NCI-H526 (cell line): Measurements from ENCODE around the gene LPAR1.
"Not testable (repeated sequence)": the region's sequence is repeated elsewhere in the genome, so short reads cannot be mapped to it uniquely, and the experiment has no call there.

Experiments used
- DNase-seq, 2 experiments: peaks; one replicate each; lab custom pipeline; 2025; lab: John Stamatoyannopoulos, UW

LPAR1 gene

DNA sequence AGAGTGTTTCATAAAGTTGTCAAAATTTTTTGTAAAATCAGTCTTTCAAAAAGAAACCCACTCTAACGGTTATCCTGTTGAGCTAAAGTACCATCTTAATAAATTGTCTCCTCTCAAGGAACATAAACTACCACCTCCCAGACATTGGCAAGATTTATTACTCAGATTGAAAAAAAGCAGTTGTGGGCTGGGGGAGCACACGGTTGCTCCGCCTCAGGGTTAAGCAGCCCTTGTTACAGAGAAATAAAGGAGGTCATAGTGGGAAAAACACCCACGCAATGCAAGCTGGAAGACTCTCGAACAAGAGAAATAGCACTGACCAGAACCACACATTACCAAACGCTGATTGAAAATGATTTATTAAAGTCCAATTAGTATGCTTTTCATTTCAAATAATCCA, 165.3 kb downstream of the LPAR1 start:
- DNase-seq = no peak

- DNase-seq = no peak
These were observed 166.5 kb downstream of the LPAR1 start for GRCh38 chr9:110871736-110872135.

GRCh38 chr9:110869931-110870330, 168.3 kb downstream of the LPAR1 start:
- no peak for DNase-seq

GRCh38 chr9:110864011-110864410, 174.3 kb downstream of the LPAR1 start:
- no peak for DNase-seq

DNA sequence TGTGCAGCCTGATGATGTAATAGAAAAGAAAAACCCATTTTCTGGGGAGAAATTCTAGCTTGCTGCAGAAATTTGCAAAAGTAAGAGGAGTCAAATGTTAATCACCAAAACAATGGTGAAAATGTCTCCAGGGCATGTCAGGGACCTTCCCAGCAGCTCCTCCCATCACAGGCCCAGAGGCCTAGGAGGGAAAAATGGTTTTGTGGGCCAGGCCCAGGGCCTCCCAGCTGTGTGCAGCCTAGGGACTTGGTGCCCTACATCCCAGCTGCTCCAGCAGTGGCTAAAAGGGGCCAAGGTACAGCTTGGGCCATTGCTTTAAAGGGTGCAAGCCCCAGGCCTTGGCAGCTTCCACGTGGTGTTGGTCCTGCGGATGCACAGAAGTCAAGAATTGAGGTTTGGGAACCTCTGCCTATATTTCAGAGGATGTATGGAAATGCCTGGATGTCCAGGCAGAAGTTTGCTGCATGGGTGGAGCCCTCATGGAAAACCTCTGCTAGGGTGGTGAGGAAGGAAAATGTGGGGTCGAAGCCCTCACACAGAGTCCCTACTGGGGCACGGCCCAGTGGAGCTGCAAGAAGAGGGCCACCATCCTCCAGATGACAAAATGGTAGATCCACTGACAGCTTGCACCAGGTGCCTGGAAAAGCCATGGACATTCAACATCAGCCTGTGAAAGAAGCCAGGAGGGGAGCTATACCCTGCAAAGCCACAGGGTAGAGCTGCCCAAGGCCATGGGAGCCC, 176.7 kb downstream of the LPAR1 start:
- not testable (repeated sequence) for DNase-seq

- no peak for DNase-seq
These were observed 181.5 kb downstream of the LPAR1 start for GRCh38 chr9:110856772-110857171.

DNA sequence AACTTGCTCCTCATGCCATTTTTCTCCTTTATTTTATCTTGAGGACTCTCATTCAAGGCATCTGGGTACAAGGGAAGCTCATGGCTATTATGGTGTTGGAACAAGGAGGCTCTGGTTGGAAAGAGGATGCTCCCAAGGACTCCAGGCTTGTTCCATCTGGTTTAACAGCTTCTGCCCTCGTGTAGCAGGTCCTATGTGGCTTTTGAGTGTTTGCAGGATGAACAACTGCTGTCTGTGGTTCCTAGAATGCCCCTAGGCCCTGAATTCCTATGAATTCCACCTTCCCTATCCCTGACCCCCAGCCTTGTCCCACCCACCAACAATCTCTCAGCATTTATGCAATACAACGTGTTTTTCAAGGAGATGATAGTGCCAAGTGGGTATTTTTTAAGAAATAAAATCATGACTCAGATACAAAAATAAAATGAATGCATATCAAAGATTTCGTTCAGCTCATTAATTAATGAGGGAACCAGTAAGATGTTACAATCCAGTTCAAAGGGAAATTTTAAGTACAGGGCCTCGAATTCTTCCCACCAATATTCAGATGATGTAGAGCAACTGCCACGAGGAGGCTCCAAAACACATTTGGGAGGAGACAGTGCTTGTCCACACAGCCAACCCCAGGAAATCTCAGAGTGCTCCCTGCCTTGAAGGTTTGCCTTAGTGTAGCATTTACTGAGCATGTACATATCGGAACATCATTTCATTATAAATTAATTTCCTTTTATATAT, 187.7 kb downstream of the LPAR1 start:
- DNase-seq = no peak

DNA sequence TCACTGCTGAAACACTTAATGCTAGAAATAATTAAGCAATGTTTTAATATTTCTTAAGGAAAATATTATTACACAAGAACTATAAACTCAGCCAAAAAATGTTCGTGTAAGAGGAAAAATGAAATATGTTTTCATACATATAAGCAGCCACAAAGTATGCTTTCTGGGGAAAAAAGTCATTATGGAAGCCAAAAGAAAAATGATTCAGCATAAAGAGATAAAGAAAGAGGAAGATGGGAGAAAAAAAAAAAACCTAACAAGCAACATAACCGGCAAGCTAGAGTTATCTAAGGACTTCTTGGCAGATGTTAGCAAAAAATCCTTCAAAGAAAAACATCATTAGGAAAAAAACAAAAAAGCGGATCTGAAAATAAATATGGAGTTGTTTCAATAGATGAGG, 190.6 kb downstream of the LPAR1 start:
- no peak for DNase-seq

DNA sequence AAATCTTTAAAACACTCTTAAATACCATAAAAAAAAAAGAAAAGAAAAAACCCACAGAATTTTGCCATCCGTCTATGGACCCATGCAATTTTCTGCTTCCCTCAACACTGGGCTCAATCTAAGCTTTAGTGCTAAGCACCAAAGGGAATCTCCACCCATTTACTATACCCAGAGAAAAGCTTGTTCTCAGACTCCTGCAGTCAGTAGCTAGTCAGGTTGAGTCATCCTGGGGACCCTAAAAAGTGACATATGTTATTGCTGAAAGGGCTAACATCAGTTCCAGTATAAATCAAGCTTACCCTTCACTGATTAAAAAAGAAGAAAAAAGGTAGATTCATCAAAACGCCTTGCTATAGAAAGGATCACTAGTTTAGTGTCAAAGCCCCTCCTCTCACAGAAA, 192.1 kb downstream of the LPAR1 start:
- no peak for DNase-seq

DNA sequence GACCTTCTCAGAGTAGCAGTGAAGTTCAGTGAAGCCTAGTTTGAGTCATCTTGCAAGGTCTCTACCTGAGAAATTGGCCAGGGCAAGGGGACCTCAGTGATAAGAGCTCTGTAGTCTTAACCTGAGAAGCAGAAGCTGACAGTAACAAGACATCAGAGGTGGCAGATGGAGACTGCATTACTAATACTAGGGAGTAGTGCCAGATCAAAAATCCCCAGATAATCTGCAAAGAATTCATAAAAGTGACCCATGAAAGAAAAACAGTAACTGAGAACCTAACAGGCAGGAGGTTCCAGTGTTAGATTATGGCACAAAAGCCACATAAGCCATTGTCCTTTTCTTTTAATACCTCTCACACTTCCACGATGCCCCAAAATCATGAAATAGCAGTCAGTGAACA, 194.1 kb downstream of the LPAR1 start:
- no peak for DNase-seq

GRCh38 chr9:110842986-110843385, 195.3 kb downstream of the LPAR1 start:
- no peak for DNase-seq

- no peak for DNase-seq
These were observed 196.1 kb downstream of the LPAR1 start for GRCh38 chr9:110842169-110842568.

DNA sequence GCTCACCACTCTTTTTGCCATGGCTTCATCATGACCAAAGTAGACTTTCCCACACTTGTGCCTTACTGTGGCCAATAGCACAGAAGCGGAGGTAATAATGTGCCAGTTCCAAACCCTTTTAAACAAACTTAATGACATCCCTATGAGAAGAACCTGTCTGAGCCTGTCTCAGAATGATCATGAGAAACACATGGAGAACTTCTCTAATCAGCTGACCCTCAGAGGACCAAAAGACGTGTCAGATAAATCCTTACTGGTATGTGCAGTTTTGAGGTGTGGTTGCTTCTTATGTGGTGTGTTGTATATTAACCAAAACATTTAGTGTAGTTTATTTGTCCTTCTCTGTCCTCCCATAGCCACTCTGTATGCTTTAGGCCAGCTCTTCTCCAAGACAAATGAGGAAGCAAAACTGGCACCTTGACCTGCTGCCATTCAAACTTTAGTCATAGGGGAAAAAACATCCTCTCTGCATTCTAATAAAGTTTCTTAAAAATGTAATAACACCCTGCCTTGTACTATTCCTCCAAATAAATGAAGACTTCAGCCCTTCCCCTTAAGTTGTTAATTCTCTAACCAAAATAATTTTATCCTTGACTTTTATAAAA, 200.8 kb downstream of the LPAR1 start:
- no peak for DNase-seq

DNA sequence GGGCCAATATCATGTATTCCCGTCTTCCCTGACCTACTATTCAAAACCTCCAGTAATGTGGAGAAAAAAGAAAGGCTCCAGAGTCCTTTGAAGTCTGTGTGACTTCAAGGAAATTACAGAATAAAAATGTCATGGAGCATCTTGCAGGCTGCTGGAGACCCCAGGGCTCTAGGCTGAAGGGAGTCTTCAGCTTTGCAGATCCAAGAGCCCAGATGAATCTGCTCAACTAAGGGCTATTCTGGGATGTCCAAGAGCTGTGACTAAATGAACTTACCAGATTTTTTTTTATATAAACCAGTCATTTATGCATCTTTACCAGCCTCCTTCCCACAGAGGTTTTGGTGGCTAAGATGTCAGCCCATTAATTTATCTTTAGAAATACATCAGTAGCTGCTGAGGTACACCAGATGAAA, 202.4 kb downstream of the LPAR1 start:
- no peak for DNase-seq

GRCh38 chr9:110835404-110835803, 202.9 kb downstream of the LPAR1 start:
- no peak for DNase-seq

GRCh38 chr9:110832926-110833325, 205.3 kb downstream of the LPAR1 start:
- DNase-seq = no peak

DNA sequence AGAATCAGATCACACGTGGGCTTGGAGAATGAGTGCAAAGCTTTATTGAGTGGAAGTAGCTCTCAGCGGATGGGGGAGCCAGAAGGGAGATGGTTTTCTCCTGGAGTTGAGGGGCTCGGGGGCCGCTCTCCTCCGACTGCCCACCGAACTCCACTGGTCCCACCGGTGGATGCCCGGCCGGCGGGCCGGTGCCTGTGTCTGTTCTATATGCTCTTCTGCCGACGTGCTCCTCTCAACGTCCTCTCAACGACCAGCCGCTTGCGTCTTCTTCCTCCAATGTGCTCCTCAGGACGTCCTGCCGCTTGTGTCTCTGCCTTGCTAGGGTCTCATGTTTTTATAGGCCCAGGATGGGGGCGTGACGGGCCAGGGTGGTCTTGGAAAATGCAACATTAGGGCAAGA, 207.8 kb downstream of the LPAR1 start:
- DNase-seq = no peak

DNA sequence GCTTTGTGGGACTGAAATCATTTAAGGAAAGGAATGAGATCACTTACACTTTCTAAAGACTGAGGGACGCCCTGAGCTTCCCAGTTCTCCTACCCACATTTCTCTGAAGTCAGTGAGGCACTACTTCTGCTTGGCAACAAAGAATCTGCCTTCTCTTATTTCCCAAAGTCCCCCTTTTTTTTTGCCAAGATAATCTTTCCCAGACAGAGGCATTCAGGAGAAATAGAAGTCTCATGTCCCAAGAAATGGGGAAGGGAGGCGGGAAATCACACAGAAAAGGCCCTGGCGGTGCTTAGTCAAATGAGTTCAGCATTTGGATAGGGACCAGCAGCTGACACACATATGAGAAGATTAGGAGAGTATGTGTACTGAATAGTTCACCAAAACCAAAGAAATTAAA, 210.0 kb downstream of the LPAR1 start:
- DNase-seq = no peak

DNA sequence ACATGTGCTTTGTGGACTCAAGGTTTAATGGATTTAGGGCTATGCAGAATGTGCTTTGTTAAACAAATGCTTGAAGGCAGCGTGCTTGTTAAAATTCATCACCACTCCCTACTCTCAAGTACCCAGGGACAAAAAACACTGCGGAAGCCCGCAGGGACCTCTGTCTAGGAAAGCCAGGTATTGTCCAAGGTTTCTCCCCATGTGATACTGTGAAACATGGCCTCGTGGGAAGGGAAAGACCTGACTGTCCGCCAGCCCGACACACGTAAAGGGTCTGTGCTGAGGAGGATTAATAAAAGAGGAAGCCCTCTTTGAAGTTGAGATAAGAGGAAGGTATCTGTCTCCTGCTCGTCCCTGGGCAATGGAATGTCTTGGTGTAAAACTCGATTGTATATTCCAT, 211.9 kb downstream of the LPAR1 start:
- peak; percentile 12 to 25 for DNase-seq

- DNase-seq = no peak
These were observed 212.3 kb downstream of the LPAR1 start for GRCh38 chr9:110825950-110826349.

DNA sequence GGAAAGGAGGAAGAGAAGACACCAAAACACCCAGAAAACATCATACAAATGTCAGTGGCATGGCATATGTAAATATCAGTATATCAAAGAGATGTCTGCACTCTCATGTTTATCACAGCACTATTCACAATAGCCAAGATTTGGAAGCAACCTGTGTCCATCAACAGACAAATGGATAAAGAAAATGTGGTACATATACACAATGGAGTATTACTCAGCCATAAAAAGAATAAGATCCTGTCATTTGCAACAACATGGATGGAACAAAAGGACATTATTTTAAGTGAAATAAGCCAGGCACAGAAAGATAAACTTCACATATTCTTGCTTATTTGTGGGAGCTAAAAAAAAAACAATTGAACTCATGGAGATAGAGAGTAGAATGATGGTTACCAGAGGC, 213.1 kb downstream of the LPAR1 start:
- DNase-seq = not testable (repeated sequence)
